CD4-positive, alpha-beta T cell treated with Interferon alpha-2 for 1 hour (primary cell): ENCODE results near the gene GRK5.

ENCODE experiments used
- DNase-seq, 2 donors: peaks; one replicate each; pipeline ENCODE4 v3.0.0-alpha.2; 2020 to 2022

The GRK5 gene

GRCh38 chr10:119466076-119466475 lies 258.7 kb downstream of the GRK5 start:
- DNase-seq = no peak

DNA sequence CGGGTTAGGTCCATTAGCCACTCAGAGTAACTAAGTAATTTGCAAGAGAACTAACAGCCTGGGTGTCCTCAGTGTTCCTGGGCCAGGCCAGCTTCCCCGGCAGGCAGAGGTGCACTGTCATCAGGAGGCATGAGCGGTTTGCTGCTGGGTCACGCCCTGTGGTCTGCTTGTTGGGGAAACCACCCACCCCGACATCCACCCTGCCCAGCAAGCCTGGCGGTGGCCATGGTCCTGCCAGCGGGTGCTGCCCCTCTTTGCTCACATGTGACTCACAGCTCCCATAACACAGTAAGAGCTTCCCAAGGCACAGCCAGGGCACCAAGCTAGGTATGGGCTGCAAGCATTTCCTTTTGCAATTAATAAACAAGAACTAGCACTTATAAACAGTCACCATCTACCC lies 259.3 kb downstream of the GRK5 start:
- DNase-seq = peak; percentile 17 to 42

DNA sequence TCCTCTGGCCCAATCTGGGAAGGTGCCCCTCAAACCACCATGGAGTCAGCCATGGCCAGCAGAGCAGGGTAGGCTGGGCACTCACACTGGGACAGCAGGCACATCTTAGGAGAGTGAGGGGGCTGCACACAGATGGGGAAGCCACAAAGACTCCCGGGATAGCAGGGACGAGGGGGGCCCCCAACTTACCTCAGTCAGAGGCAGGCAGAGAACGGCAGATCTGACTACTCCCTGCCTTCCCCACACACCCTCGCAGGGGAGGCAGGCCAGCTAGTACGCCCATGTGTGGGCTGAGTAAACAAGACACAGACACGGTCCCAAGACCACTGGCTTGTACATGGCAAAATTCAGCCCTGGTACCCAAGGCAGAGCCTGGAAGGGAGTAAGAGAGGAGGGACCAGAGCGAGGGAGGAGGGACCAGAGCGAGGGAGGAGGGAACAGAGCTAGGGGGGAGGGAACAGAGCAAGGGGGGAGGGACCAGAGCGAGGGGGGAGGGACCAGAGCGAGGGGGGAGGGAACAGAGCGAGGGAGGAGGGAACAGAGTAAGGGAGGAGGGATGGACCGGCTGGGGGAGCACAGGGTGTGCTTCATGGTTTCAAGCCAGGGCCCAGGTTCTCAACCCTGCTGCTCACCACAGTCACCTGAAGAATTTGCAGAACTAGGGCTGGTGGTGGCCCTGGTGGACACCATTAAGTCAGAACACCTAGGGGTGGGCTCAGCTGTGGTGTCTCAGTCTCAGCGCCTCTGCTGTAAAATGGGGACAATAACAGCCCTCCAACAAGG lies 261.4 kb downstream of the GRK5 start:
- DNase-seq = no peak

- DNase-seq = no peak
These were observed 261.9 kb downstream of the GRK5 start for GRCh38 chr10:119469325-119469707.

DNA sequence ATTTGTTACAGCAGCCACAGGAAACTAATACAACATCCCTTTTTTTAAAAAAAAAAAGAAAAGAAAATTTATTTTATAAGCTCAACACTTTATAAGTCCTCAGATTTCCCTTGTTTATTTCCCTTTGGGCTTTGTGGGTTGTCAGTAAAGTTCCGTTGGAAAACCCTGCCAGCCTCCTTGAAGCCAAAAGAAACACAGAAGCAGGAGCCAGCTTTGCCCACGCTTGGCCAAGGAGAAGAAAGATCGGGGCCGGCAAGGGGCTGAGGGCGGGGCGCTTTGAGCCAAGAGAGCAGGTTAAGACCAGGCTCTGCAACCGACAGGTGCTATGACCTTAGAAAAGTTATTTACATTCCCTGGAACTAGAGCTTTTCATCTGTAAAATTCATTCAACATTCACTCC lies 262.5 kb downstream of the GRK5 start:
- no peak for DNase-seq

DNA sequence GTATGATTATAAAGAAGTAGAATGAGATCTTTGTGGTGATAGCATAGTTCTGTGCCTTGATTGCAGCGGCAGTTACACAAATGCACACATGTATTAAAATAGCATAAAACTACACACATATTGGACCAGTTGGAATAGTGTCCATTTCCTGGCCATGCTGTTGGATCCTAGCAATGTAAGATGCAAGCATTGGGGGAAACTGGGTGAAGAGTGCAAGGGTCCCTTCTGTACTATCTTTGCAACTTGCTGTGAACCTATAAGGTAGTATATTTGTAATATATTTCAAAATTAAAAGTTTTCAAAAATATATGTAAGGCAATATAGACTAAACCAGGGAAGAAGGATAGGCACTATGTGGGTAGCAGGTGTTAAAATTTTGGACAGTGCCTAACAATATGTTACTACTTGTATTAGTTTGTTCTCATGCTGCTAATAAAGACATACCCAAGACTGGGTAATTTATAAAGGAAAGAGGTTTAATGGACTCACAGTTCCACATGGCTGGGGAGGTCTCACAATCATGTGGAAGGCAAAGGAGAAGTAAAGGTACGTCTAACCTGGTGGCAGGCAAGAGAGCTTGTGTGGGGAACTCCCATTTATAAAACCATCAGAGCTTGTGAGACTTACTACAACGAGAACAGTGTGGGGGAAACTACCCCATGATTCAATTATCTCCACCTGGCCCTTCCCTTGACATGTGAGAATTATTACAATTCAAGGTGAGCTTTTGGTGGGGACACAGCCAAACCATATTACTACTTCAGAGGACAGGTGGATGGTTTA lies 263.7 kb downstream of the GRK5 start:
- DNase-seq = no peak

GRCh38 chr10:119473771-119474170 lies 266.4 kb downstream of the GRK5 start:
- DNase-seq = no peak

- DNase-seq = no peak
These were observed 267.2 kb downstream of the GRK5 start for GRCh38 chr10:119474606-119475005.

GRCh38 chr10:119477444-119477843 lies 270.1 kb downstream of the GRK5 start:
- DNase-seq = no peak

DNA sequence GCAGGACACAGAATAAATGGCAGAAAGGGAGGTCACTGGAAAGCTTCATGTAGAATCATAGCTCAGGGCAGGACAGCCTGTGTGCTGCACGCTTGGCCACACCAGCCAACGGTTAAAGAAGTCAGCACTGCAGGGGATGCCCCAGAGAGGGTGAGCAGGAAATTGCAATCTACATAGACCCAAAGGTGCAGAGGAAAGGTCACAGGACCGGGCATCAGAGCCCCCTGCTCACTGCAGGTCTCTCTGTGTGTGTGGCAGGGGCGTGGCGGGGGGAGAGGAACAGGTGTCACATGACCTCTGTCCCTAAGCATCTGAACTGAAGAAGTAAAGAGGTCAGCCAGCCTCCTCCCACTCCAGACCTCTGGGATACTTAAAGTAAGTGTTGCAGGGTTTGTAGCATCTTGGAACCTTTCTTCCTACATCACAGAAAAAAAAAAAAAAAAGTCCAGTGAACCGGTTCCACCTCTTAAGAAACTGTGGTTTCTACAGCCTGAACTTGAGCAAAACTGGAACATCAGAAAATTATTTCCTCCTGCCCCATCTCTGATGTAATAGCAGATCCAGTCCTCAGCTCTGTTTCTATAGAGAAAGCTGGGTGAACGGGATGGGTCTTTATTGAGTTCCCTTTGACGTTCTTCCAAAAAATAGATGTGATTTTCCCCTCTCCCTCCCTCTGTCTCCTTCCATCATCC lies 270.9 kb downstream of the GRK5 start:
- peak; percentile 18 to 33 for DNase-seq

DNA sequence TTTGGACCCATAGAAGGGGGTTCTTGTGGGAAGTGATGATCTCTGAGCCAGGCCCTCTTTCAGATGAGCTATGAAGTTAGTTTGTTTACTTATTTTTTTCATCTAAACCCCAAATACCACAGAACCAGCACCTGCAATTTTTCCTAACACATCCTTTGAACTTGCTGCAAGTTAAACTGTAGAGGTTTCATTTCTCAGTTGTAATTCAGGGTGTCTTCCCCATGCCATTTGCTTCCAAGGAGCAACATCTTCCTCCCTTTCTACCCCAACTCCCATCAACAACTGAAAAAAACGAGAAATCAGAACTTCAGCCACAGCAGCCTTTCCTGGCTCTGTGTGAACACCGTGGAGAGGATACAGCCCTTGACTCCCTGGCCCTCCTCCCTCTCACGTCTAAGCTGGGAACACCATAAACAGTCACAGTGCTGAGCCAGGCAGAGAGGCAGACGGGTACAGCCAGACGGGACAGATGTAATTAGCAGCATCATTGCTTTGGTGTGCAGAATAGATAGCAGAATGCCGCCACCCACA lies 271.5 kb downstream of the GRK5 start:
- no peak for DNase-seq

DNA sequence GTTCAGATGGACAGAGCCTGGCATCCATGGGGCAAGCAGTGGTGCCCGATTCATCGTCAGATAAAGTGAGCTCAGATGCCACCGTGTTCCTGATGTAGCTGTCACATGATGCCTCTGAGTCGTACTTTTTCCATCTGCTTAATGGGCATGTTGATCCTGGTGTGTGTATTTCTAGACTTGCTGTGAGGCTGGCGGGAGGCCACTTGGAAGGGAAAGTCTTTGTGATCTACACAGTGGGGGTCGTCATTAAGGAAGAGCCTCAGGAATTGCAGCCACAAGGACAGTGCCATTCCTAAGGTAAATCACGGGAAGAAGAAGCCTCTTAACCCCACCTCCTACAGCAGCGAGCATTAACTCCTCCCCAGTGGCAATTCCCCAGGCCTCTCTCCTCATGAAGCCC lies 272.2 kb downstream of the GRK5 start:
- DNase-seq = no peak

GRCh38 chr10:119480667-119481066 lies 273.3 kb downstream of the GRK5 start:
- DNase-seq = no peak

GRCh38 chr10:119481781-119482426 lies 274.5 kb downstream of the GRK5 start:
- DNase-seq = no peak

DNA sequence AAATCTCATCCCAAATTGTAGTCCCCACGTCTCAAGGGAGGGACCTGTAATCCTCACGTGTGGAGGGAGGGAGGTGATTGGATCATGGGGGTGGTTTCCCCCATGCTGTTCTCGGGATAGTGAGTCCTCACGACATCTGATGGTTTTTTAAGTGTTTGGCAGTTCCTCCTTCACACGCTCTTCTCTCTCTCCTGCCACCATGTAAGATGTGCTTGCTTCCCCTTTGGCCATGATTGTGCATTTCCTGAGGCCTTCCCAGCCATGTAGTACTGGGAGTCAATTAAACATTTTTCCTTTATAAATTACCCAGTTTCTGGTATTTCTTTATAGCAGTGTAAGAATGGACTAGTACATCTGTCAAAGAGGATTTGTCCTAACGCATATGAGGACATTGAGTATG lies 275.6 kb downstream of the GRK5 start:
- no peak for DNase-seq

- DNase-seq = no peak
These were observed 276.5 kb downstream of the GRK5 start for GRCh38 chr10:119483839-119484238.

GRCh38 chr10:119488675-119489074 lies 281.3 kb downstream of the GRK5 start:
- no peak for DNase-seq

GRCh38 chr10:119489991-119490326 lies 282.6 kb downstream of the GRK5 start:
- DNase-seq = no peak

- no peak for DNase-seq
These were observed 284.8 kb downstream of the GRK5 start for GRCh38 chr10:119491966-119492757.

DNA sequence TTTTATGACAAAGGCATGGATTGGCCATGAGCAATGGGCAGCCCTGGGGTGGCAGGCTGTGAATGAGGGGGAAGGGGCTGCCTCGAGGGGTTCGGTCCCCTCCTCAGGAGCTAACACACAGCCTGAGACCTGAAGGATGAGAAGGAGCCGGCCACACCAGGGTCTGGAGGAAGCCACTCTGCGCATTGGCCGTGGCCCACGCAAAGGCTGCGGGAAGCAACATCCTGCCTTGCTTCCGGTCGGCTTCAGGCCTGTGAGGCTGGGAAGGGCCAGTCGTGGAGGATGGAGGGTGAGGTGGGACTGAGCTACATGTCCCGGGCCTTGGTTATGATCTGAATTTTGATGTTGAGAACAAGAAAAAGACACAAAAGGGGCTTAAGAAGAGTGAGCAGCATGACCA lies 285.8 kb downstream of the GRK5 start:
- DNase-seq = no peak

- no peak for DNase-seq
These were observed 287.1 kb downstream of the GRK5 start for GRCh38 chr10:119494236-119495020.
